ENCODE data around the gene SMURF1. TPM values are rescaled to one million over a fixed set of nuclear protein-coding genes. Genes with fewer than 3 reads are reported as not detected.

SMURF1 gene
- total RNA-seq, 1 experiment from 2014 or later, result 30.2 TPM

DNA sequence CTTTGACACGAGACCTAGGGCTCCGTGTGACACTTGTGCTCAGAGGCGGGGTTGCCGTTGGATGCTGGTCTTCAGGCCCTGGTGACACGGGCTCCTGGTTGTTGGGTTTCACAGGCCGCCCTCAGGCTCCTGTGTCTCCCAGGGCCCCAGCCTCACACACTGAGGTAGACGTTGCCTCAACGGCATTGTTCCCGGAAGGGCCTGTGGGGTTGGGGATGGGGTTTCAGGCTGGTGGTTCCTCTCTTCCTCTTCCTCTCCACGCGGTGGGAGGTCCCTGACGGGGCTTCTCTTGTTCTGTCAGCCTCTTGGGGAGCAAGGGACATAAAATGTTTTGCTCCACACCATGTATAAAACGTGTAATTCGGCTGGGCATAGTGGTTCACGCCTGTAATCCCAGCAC lies 140.5 kb downstream of the SMURF1 start:
- no peak for ATAC-seq
- H3K27me3 ChIP-seq (ENCODE audit: low read length), result no peaks in the 10 kb centered on the region
- no peaks in the 10 kb centered on the region for H4K20me1 ChIP-seq (ENCODE audit: low read length)
- H2AFZ ChIP-seq (ENCODE audit: low read length), result no peak overlapping the region
- H3K79me2 ChIP-seq (ENCODE audit: low read length), result no peaks in the 10 kb centered on the region
- H3K4me1 ChIP-seq (ENCODE audit: insufficient read depth, low read length), result no peaks in the 10 kb centered on the region
- H3K9ac ChIP-seq (ENCODE audit: low read length), result no peak overlapping the region
- no peak for DNase-seq
- H3K27ac ChIP-seq (ENCODE audit: low read length), result no peak overlapping the region
- no TSS peak for BruUV-seq (replicated peaks)
- H3K36me3 ChIP-seq (ENCODE audit: low read depth, low read length), result peaks cover 11% of the 10 kb centered on the region; the same call in 1 of the 2 replicates
- H3K9me3 ChIP-seq (ENCODE audit: low read length), result no peaks in the 10 kb centered on the region
- TF ChIP-seq EZH2 (IDR thresholded peaks at IDR 0.05; ENCODE audit: low read length, unreplicated experiment) (no peak), EZH2phosphoT487 (IDR thresholded peaks at IDR 0.05; ENCODE audit: borderline replicate concordance, low read length) (no peak)
- TF ChIP-seq, protein P1, sequence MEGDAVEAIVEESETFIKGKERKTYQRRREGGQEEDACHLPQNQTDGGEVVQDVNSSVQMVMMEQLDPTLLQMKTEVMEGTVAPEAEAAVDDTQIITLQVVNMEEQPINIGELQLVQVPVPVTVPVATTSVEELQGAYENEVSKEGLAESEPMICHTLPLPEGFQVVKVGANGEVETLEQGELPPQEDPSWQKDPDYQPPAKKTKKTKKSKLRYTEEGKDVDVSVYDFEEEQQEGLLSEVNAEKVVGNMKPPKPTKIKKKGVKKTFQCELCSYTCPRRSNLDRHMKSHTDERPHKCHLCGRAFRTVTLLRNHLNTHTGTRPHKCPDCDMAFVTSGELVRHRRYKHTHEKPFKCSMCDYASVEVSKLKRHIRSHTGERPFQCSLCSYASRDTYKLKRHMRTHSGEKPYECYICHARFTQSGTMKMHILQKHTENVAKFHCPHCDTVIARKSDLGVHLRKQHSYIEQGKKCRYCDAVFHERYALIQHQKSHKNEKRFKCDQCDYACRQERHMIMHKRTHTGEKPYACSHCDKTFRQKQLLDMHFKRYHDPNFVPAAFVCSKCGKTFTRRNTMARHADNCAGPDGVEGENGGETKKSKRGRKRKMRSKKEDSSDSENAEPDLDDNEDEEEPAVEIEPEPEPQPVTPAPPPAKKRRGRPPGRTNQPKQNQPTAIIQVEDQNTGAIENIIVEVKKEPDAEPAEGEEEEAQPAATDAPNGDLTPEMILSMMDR (conservative IDR thresholded peaks at IDR 0.05; ENCODE audit: low read depth, low read length), result no peak
- CTCF ChIA-PET, result no interaction called here
- H3K4me3 ChIP-seq (ENCODE audit: low read length), result no peak overlapping the region
- no peaks in the 10 kb centered on the region for H3F3A ChIP-seq (ENCODE audit: low read length, unreplicated experiment)
- POLR2A ChIA-PET (ENCODE audit: unreplicated experiment), result no interaction called here
- no peaks in the 10 kb centered on the region for H3K9me2 ChIP-seq (replicated peaks; ENCODE audit: low read length)
- H3K4me2 ChIP-seq (ENCODE audit: low read length), result no peak overlapping the region
- intact Hi-C loops (cut with micrococcal nuclease), result no loop called here

DNA sequence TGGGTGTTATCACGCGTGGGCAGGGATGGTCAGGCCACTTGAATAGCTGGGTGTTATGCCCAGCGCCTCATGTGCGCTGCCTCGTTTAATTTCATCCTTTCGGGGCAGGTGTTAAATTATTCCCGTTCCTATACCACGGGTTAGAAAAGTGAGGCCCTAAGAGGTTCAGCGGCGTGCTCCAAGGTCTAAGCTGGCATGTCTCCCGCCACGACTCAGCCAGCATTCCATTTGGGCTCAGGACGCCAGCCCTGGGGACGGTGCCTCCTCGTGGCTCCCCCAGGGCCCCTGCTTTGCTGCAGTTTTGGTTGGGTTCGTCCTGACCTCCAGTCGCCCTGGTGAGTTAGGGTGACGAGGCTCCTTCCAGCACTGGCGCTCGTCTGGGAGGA lies 141.1 kb downstream of the SMURF1 start:
- H3K27ac ChIP-seq (ENCODE audit: low read length), result no peak overlapping the region
- POLR2A ChIA-PET (ENCODE audit: unreplicated experiment), result interaction anchor here (0.7 kb wide), 1 partner anchor 73 kb away, joined by 3 read pairs; no protein-coding TSS in a partner anchor
- no peaks in the 10 kb centered on the region for H3K9me2 ChIP-seq (replicated peaks; ENCODE audit: low read length)
- H3K36me3 ChIP-seq (ENCODE audit: low read depth, low read length), result peaks cover 14% of the 10 kb centered on the region; the same call in 1 of the 2 replicates
- H3K79me2 ChIP-seq (ENCODE audit: low read length), result no peaks in the 10 kb centered on the region
- BruUV-seq (replicated peaks), result no TSS peak
- no peaks in the 10 kb centered on the region for H3K4me1 ChIP-seq (ENCODE audit: insufficient read depth, low read length)
- CTCF ChIA-PET, result no interaction called here
- no peaks in the 10 kb centered on the region for H3K9me3 ChIP-seq (ENCODE audit: low read length)
- ATAC-seq (no peak), DNase-seq (no peak)
- H4K20me1 ChIP-seq (ENCODE audit: low read length), result no peaks in the 10 kb centered on the region
- H3K4me3 ChIP-seq (ENCODE audit: low read length), result no peak overlapping the region
- H3K9ac ChIP-seq (ENCODE audit: low read length), result no peak overlapping the region
- H3K27me3 ChIP-seq (ENCODE audit: low read length), result no peaks in the 10 kb centered on the region
- TF ChIP-seq EZH2 (IDR thresholded peaks at IDR 0.05; ENCODE audit: low read length, unreplicated experiment) (no peak), EZH2phosphoT487 (IDR thresholded peaks at IDR 0.05; ENCODE audit: borderline replicate concordance, low read length) (no peak)
- TF ChIP-seq, protein P1 (conservative IDR thresholded peaks at IDR 0.05; ENCODE audit: low read depth, low read length), result no peak
- no peak overlapping the region for H3K4me2 ChIP-seq (ENCODE audit: low read length)
- intact Hi-C loops (cut with micrococcal nuclease), result no loop called here
- H3F3A ChIP-seq (ENCODE audit: low read length, unreplicated experiment), result no peaks in the 10 kb centered on the region
- no peak overlapping the region for H2AFZ ChIP-seq (ENCODE audit: low read length)

DNA sequence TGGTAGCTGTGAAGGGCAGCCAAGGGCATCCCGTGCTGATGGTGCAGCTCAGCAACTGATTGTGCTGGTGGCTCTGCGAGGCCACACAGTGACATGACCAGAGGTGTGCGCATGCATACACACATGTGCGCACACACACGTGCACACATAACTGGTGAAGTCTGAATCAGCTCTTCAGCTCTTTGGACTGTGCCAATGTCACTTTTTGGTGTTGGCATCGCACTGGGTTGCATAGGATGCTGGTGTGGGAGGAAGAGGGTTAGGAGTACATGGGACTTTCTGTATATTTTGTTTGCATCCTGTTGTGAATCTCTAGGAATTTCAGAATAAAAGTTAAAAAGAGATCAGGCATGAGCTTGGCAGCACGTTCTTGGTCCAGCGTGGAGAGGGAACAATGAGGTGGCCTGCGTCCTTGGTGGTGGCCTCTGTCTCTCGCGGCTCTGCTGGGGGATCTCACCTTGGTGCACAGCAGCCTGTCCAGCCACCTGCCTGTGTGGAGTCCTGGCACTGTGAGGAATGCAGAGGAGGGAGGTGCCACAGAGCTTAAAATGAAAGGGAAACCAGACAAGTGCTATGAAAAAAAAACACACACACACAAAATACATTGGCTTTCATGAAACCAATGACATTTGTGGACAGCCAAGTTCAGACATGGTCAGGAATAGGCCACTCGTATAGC lies 141.6 kb downstream of the SMURF1 start:
- Histone ChIP-seq H3K4me1 (ENCODE audit: insufficient read depth, low read length) (no peaks in the 10 kb centered on the region), H3K9me2 (replicated peaks; ENCODE audit: low read length) (no peaks in the 10 kb centered on the region), H4K20me1 (ENCODE audit: low read length) (no peaks in the 10 kb centered on the region), H3K27me3 (ENCODE audit: low read length) (no peaks in the 10 kb centered on the region), H3F3A (ENCODE audit: low read length, unreplicated experiment) (no peaks in the 10 kb centered on the region), H3K79me2 (ENCODE audit: low read length) (no peaks in the 10 kb centered on the region), H3K4me2 (ENCODE audit: low read length) (no peak overlapping the region), H3K9me3 (ENCODE audit: low read length) (no peaks in the 10 kb centered on the region), H2AFZ (ENCODE audit: low read length) (no peak overlapping the region), H3K36me3 (ENCODE audit: low read depth, low read length) (peaks cover 14% of the 10 kb centered on the region; the same call in 1 of the 2 replicates), H3K9ac (ENCODE audit: low read length) (no peak overlapping the region), H3K4me3 (ENCODE audit: low read length) (no peak overlapping the region), H3K27ac (ENCODE audit: low read length) (no peak overlapping the region)
- TF ChIP-seq, protein P1 (conservative IDR thresholded peaks at IDR 0.05; ENCODE audit: low read depth, low read length), result no peak
- TF ChIP-seq EZH2 (IDR thresholded peaks at IDR 0.05; ENCODE audit: low read length, unreplicated experiment) (no peak), EZH2phosphoT487 (IDR thresholded peaks at IDR 0.05; ENCODE audit: borderline replicate concordance, low read length) (no peak)
- no TSS peak for BruUV-seq (replicated peaks)
- intact Hi-C loops (cut with micrococcal nuclease), result no loop called here
- ATAC-seq (no peak), DNase-seq (no peak)
- CTCF ChIA-PET, result interaction anchor here (0.6 kb wide), 1 partner anchor 29 kb away, joined by 4 read pairs; no protein-coding TSS in a partner anchor
- POLR2A ChIA-PET (ENCODE audit: unreplicated experiment), result interaction anchor here (0.7 kb wide), 1 partner anchor 72 kb away, joined by 3 read pairs; no protein-coding TSS in a partner anchor

All from PC-3 (cell line).